ENCODE data around the gene EVI5L. TPM values are rescaled to one million over a fixed set of nuclear protein-coding genes. Genes with fewer than 3 reads are reported as not detected.

Gene EVI5L
- total and polyA plus RNA-seq, 4 donors = 1.4 to 5.0 (median 4.4) TPM

GRCh38 chr19:7844405-7844804, 14.4 kb downstream of the EVI5L start:
- no peaks in the 10 kb centered on the region for H3K4me1 ChIP-seq (ENCODE audit: control insufficient read depth in 4 of 4, insufficient read depth in 4 of 4, low read length in 3 of 4)
- no peak overlapping the region for H3K9ac ChIP-seq (ENCODE audit: low read depth in 1 of 2, low read length in 2 of 2)
- no peak overlapping the region for H3K27ac ChIP-seq (ENCODE audit: low read depth in 1 of 2, low read length in 2 of 2)
- 70% methylated on average over 5 of the region's 5 CpGs for WGBS
- no peaks in the 10 kb centered on the region for H3K27me3 ChIP-seq (ENCODE audit: control insufficient read depth in 4 of 4, insufficient read depth in 4 of 4, low read length in 3 of 4)
- TF ChIP-seq REST (IDR thresholded peaks at IDR 0.05) (no peak), YY1 (IDR thresholded peaks at IDR 0.05) (no peak), GABPA (IDR thresholded peaks at IDR 0.05 in 1 of 2, conservative IDR thresholded peaks at IDR 0.05 in 1 of 2) (no peak), SP1 (IDR thresholded peaks at IDR 0.05) (no peak)
- TF ChIP-seq, protein P1, sequence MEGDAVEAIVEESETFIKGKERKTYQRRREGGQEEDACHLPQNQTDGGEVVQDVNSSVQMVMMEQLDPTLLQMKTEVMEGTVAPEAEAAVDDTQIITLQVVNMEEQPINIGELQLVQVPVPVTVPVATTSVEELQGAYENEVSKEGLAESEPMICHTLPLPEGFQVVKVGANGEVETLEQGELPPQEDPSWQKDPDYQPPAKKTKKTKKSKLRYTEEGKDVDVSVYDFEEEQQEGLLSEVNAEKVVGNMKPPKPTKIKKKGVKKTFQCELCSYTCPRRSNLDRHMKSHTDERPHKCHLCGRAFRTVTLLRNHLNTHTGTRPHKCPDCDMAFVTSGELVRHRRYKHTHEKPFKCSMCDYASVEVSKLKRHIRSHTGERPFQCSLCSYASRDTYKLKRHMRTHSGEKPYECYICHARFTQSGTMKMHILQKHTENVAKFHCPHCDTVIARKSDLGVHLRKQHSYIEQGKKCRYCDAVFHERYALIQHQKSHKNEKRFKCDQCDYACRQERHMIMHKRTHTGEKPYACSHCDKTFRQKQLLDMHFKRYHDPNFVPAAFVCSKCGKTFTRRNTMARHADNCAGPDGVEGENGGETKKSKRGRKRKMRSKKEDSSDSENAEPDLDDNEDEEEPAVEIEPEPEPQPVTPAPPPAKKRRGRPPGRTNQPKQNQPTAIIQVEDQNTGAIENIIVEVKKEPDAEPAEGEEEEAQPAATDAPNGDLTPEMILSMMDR (IDR thresholded peaks at IDR 0.05; ENCODE audit: low read depth, low read length, missing input control) = no peak
- no peaks in the 10 kb centered on the region for H3K36me3 ChIP-seq (ENCODE audit: control insufficient read depth in 4 of 4, insufficient read depth in 3 of 4, low read depth in 1 of 4, low read length in 3 of 4)
- DNase-seq (ENCODE audit: low spot score) = no peak
- no peak overlapping the region for H3K4me3 ChIP-seq (ENCODE audit: low read depth in 1 of 3, low read length in 3 of 3)
- no peaks in the 10 kb centered on the region for H3K9me3 ChIP-seq (ENCODE audit: control insufficient read depth in 4 of 4, low read length in 3 of 4)

GRCh38 chr19:7844951-7845350, 14.9 kb downstream of the EVI5L start:
- no peaks in the 10 kb centered on the region for H3K4me1 ChIP-seq (ENCODE audit: control insufficient read depth in 4 of 4, insufficient read depth in 4 of 4, low read length in 3 of 4)
- TF ChIP-seq TAF1 (conservative IDR thresholded peaks at IDR 0.05) (no peak), SP1 (IDR thresholded peaks at IDR 0.05) (no peak), RAD21 (IDR thresholded peaks at IDR 0.05) (no peak), FOXA1 (IDR thresholded peaks at IDR 0.05) (no peak), NR2F2 (IDR thresholded peaks at IDR 0.05) (no peak), REST (IDR thresholded peaks at IDR 0.05) (no peak)
- TF ChIP-seq, protein P2, sequence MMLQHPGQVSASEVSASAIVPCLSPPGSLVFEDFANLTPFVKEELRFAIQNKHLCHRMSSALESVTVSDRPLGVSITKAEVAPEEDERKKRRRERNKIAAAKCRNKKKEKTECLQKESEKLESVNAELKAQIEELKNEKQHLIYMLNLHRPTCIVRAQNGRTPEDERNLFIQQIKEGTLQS (IDR thresholded peaks at IDR 0.05) = no peak
- no peaks in the 10 kb centered on the region for H3K36me3 ChIP-seq (ENCODE audit: control insufficient read depth in 4 of 4, insufficient read depth in 3 of 4, low read depth in 1 of 4, low read length in 3 of 4)
- H3K9me3 ChIP-seq (ENCODE audit: control insufficient read depth in 4 of 4, low read length in 3 of 4) = no peaks in the 10 kb centered on the region
- DNase-seq (ENCODE audit: low spot score) = no peak
- no peak overlapping the region for H3K9ac ChIP-seq (ENCODE audit: low read depth in 1 of 2, low read length in 2 of 2)
- no peak overlapping the region for H3K4me3 ChIP-seq (ENCODE audit: low read depth in 1 of 3, low read length in 3 of 3)
- 94% methylated on average over 10 of the region's 10 CpGs for WGBS
- no peak overlapping the region for H3K27ac ChIP-seq (ENCODE audit: low read depth in 1 of 2, low read length in 2 of 2)
- H3K27me3 ChIP-seq (ENCODE audit: control insufficient read depth in 4 of 4, insufficient read depth in 4 of 4, low read length in 3 of 4) = no peaks in the 10 kb centered on the region
